HG02885 (cell line): Measurements from ENCODE around the gene PI4KB.

ENCODE experiments used
- ATAC-seq: cut with Tn5 transposase; IDR thresholded peaks from one replicate; pipeline ENCODE4 v1.9.1; 2021; ENCODE audit warnings: mild to moderate bottlenecking; ENCODE audit not compliant: unreplicated experiment, poor library complexity

The PI4KB gene

DNA sequence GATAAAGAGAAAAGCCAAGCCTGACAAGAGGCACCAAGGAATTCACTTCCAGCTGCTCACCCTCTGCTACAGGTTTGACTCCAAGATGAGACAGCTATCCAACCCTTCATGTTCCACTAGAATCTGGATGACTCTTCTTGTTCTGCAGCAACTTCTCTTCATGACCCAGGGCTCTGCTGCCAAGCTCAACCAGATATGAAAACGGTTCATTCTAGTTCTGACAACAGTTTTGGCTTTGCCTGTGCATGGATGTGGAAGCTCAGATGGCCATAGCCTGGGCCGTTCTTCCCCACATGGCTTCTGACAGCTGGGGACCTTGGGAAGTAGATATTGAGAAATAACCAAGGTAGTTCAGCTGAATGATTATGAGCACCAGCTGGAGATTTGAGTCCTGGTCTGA lies 13.7 kb downstream of the PI4KB start:
- ATAC-seq: no peak

GRCh38 chr1:151312826-151313225 lies 14.4 kb downstream of the PI4KB start:
- no peak for ATAC-seq

DNA sequence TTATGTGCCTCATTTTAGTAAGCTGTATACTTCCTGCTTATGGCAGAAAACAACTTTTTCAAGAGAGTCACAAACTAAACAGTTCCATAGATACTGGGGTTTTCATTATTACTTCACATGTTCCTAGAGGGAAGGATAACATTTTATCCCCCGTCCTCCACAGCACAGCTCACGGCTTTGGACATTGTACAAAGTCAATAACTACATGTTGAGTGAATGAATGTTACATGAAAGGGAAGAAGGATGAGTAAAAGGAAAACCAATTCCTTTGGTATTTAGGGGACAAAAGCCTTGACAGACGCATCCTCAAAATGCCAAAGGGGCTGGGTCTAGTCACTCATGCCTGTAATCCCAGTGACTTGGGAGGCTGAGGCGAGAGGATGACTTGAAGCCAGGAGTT lies 14.8 kb downstream of the PI4KB start:
- no peak for ATAC-seq

GRCh38 chr1:151311589-151312331 lies 15.5 kb downstream of the PI4KB start:
- ATAC-seq: no peak

DNA sequence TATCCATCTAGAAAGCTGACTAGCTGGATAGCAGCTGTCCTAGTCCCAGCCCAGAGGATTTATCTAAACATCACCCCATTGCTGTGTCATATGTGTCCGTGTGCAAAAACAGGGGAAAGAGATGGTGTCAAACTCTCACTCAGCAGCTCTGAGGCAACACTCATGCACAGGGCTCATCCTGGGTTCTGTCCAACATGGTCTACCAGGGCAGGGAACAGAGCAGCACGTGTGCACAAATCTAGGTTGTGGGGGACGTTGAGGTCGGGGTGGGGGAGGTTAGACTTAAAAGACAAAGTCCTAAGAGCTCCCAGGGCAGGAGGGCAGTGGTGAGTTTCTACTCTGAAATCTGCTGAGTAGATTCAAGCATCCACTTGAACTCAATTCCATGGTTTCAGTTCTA lies 16.2 kb downstream of the PI4KB start:
- no peak for ATAC-seq

GRCh38 chr1:151309811-151310323 lies 17.3 kb downstream of the PI4KB start:
- ATAC-seq: no peak

- ATAC-seq: no peak
Measured at GRCh38 chr1:151294742-151295462, 32.3 kb downstream of the PI4KB start.

DNA sequence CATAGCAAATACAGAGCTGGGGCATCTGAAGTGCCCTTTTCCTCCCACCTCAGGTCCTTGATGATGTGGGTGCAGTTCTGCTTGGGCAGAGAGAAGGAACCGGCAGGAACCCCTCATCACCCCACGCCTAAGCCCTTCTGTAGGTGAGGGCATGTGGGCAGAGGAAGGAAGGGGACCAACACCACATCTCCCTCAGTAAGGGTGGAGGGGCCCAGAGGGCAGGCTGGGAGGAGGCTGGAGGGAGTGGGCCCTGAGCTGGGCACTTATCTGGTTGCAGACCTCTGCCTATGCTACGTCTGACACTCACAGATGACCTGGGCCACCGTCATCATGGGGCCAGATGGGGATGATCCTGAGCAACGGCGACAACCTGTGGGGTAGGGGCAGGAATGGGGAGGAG lies 34.1 kb downstream of the PI4KB start:
- ATAC-seq: no peak

- no peak for ATAC-seq
Measured at GRCh38 chr1:151292207-151293030, 34.8 kb downstream of the PI4KB start.

DNA sequence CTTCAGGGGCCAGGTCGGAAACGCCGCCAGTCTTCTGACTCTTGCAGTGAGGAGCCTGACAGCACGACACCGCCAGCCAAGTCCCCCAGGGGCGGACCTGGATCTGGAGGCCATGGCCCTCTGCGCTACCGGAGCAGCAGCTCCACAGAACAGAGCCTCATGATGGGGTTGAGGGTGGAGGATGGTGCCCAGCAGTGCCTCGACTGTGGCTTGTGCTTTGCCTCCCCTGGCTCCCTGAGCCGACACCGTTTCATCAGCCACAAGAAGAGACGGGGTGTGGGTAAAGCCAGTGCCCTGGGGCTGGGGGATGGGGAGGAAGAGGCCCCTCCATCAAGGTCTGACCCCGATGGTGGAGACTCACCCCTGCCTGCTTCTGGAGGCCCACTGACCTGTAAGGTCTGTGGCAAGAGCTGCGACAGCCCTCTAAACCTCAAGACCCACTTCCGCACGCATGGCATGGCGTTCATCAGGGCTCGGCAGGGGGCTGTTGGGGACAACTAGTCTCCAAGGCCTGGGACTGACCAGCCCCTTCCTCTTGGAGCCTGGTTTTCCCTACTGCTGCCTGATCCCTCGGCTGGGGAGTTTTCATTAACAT lies 36.4 kb downstream of the PI4KB start:
- no peak for ATAC-seq

DNA sequence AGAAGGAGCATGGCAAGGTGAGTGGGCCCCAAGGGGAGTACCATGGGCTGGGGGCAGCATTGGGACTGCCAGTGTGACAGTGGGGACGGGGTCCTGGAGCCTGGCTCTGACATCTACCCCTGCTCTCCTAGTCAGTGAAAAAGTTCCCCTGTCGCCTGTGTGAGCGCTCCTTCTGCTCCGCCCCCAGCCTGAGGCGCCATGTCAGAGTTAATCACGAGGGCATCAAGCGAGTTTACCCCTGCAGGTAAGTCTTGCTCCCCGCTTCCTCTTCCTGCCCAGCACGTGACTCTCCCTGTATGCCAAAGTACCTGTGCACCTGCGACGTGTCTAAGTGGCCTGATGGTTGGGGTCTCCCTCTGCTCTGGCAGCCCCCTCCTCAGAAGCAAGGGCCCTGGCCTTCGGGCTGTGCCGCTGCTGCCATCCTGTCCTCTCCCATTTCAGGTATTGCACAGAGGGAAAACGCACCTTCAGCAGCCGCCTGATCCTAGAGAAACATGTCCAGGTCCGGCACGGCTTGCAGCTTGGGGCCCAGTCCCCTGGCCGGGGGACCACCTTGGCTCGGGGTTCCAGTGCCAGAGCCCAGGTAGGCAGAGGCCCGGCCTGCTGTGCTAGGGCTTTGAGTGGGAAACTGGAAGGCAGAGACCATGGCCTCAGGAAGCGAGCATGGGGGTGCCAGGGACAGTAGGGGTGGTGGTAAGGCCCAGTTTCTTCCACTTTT lies 37.1 kb downstream of the PI4KB start:
- no peak for ATAC-seq

DNA sequence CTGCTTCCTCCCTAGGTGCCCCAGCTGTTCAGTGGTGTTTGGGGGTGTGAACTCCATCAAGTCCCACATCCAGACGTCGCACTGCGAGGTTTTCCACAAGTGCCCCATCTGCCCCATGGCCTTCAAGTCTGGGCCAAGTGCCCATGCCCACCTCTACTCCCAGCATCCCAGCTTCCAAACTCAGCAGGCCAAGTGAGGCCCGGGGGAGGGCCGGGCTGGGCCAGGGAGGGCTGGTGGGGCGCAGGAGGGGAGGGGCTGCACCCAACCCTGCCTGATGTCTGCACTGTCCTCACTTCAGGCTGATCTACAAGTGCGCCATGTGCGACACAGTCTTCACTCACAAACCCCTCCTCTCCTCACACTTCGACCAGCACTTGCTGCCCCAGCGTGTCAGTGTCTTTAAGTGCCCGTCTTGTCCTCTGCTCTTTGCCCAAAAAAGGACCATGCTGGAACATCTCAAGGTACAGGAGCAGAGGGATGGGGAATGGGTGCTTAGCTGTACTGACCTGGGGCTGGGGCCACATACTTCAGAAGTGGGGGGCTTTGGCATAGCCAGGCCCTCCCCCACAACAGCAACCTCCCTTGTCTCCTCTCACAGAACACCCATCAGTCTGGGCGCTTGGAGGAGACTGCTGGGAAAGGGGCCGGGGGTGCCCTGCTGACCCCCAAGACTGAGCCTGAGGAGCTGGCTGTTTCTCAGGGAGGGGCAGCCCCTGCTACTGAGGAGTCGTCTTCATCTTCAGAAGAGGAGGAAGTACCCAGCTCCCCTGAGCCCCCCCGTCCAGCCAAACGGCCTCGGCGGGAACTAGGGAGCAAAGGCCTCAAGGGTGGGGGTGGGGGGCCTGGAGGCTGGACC lies 37.9 kb downstream of the PI4KB start:
- ATAC-seq: no peak

GRCh38 chr1:151288502-151288901 lies 38.7 kb downstream of the PI4KB start:
- no peak for ATAC-seq

DNA sequence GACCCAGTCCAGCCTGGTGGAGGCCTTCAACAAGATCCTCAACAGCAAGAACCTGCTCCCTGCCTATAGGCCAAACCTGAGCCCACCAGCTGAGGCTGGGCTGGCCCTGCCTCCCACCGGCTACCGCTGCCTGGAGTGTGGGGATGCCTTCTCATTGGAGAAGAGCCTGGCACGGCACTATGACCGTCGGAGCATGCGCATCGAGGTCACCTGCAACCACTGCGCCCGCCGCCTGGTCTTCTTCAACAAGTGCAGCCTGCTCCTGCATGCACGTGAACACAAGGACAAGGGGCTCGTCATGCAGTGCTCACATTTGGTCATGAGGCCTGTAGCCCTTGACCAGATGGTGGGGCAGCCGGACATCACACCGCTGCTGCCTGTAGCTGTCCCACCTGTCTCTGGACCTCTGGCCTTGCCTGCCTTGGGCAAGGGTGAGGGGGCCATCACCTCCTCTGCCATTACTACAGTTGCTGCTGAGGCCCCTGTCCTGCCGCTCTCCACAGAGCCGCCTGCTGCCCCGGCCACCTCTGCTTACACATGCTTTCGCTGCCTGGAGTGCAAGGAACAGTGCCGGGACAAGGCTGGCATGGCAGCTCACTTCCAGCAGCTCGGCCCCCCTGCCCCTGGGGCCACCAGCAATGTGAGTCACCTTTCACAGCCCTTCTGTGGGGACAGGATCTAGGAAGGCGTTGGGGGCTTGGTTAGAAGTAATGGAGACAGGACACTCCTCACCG lies 39.3 kb downstream of the PI4KB start:
- ATAC-seq: no peak

GRCh38 chr1:151287341-151287699 lies 39.9 kb downstream of the PI4KB start:
- ATAC-seq: no peak

DNA sequence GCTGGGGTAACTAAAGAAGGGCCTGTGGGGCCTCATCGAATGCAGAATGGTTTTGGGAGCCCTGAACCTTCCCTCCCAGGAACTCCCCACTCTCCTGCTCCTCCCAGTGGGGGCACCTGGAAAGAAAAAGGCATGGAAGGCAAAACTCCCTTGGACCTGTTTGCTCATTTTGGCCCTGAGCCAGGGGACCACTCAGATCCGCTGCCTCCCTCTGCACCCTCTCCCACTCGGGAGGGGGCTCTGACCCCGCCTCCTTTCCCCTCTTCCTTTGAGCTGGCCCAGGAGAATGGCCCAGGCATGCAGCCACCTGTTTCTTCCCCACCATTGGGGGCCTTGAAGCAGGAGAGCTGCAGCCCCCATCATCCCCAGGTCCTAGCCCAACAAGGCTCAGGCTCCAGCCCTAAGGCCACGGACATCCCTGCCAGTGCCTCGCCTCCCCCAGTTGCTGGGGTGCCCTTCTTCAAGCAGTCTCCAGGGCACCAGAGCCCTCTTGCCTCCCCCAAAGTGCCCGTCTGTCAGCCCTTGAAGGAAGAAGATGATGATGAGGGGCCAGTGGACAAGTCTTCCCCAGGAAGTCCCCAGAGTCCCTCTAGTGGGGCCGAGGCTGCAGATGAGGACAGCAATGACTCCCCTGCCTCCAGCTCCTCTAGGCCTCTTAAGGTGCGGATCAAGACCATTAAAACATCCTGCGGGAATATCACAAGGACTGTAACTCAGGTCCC lies 40.4 kb downstream of the PI4KB start:
- no peak for ATAC-seq

- ATAC-seq: no peak
Measured at GRCh38 chr1:151284013-151284577, 43.1 kb downstream of the PI4KB start.
